Peyer's patch (tissue), 4 donors: Measurements from ENCODE around the gene ZDHHC18. TPM values are rescaled to one million over a fixed set of nuclear protein-coding genes. Genes with fewer than 3 reads are reported as not detected.
A peak's percentile ranks its signal among the peaks of the same experiment; 100 is the strongest.

ENCODE experiments used
- DNase-seq, 3 donors: peaks; one replicate each; pipeline ENCODE4 v3.0.0-alpha.2; 2017 to 2019
- H3K27ac ChIP-seq, 4 donors: fragments of 200-600 bp; sonication (generic); one replicate each; pipeline ENCODE4 v1.5.1; 2016 to 2019
- H3K27me3 ChIP-seq, 2 donors: fragments of 200-600 bp; sonication (generic); one replicate each; pipeline ENCODE4 v1.5.1; 2019
- H3K36me3 ChIP-seq, 3 donors: fragments of 200-600 bp; sonication (generic); one replicate each; pipeline ENCODE4 v1.5.1; 2016 to 2019
- H3K4me1 ChIP-seq, 4 donors: fragments of 200-600 bp; sonication (generic); one replicate each; pipeline ENCODE4 v1.5.1; 2016 to 2019
- H3K4me3 ChIP-seq, 4 donors: fragments of 200-600 bp; sonication (generic); 1 replicate in 3 of 4; 2 replicates in 1 of 4; pipeline ENCODE4 v1.5.1; 2016 to 2019; ENCODE audit warnings: mild to moderate bottlenecking in 1 of 4
- H3K9me3 ChIP-seq, 4 donors: fragments of 200-600 bp; sonication (generic); one replicate each; pipeline ENCODE4 v1.5.1; 2016 to 2019; ENCODE audit warnings: mild to moderate bottlenecking in 1 of 4
- CTCF ChIP-seq, 6 experiments: fragments of 450-650 bp in 4 of 6; fragments of 200-600 bp in 2 of 6; sonication (generic) in 1 of 6; IDR thresholded peaks; one replicate each; pipeline ENCODE4 v1.5.1; 2017 to 2019; ENCODE audit warnings: antibody characterized with exemption in 6 of 6, mild to moderate bottlenecking in 3 of 6, moderate library complexity in 1 of 6
- POLR2A ChIP-seq, 2 donors: fragments of 450-650 bp; IDR thresholded peaks; one replicate each; pipeline ENCODE4 v1.5.1; 2017; ENCODE audit warnings: antibody characterized with exemption in 2 of 2, mild to moderate bottlenecking in 2 of 2, moderate library complexity in 2 of 2
- small RNA-seq, 2 donors: library from RNA; depleted of rRNA; stranded (forward); fragments of <200 nt; gene quantifications; one replicate each; pipeline ENCODE3, GENCODE V24; 2016
- total RNA-seq, 4 donors: library from RNA; depleted of rRNA; stranded (reverse); fragments of >200 nt; gene quantifications; one replicate each; pipeline ENCODE4 v1.1.0, GENCODE V29; 2016

The ZDHHC18 gene
- total RNA-seq, 4 donors from 2014 or later = 12.4 to 40.3 (median 29.0) TPM

GRCh38 chr1:26900815-26901511 lies 74.5 kb downstream of the ZDHHC18 start:
- TF ChIP-seq CTCF (IDR thresholded peaks at IDR 0.05) (no peak), POLR2A (IDR thresholded peaks at IDR 0.05) (no peak)
- Histone ChIP-seq H3K36me3 (peaks cover 0 to 28% (median 0%) of the 10 kb centered on the region in 3 donors), H3K4me3 (peak overlapping the region; percentile 82 to 100 (median 88)), H3K27me3 (no peaks in the 10 kb centered on the region), H3K9me3 (no peaks in the 10 kb centered on the region), H3K4me1 (peaks cover 0 to 18% (median 4%) of the 10 kb centered on the region in 4 donors), H3K27ac (peak overlapping the region; percentile 80 to 86 (median 85))
- no peak for DNase-seq

Small RNA genes lying within 50 kb of the gene (small RNA-seq; reads per million reads assigned to genes)
- 0 reads per million in 2 donors for gene RN7SL165P

Other genes with a start within 250 kb of the ZDHHC18 start
- gene ARID1A, start 130.7 kb upstream of the ZDHHC18 start, total RNA-seq = 10 to 100 TPM; 49.4 to 90.8 (median 66.8) TPM
- 10 to 100 TPM in 3 of 4 donors, 1 to 10 TPM in 1; 9.9 to 24.5 (median 18.1) TPM for gene PIGV, start 38.7 kb upstream of the ZDHHC18 start, total RNA-seq
- gene SFN, start 36.5 kb downstream of the ZDHHC18 start, total RNA-seq = 10 to 100 TPM; 19.8 to 66.6 (median 44.6) TPM
- gene GPN2, start 63.6 kb downstream of the ZDHHC18 start, total RNA-seq = 10 to 100 TPM; 13.5 to 19.6 (median 17.3) TPM
- gene GPATCH3, start 73.8 kb downstream of the ZDHHC18 start, total RNA-seq = 10 to 100 TPM in 3 of 4 donors, 1 to 10 TPM in 1; 8.4 to 28.5 (median 14.2) TPM
- gene NR0B2, start 87.3 kb downstream of the ZDHHC18 start, total RNA-seq = 10 to 100 TPM in 3 of 4 donors, not detected in 1; 16.2 to 46.4 (median 30.7) TPM
- gene NUDC, start 95.1 kb downstream of the ZDHHC18 start, total RNA-seq = 10 to 100 TPM; 27.8 to 53.6 (median 31.7) TPM
- 10 to 100 TPM; 13.2 to 40.1 (median 31.8) TPM for gene KDF1, start 133.8 kb downstream of the ZDHHC18 start, total RNA-seq
- 10 to 100 TPM in 1 of 4 donors, 1 to 10 TPM in 2, not detected in 1; 1.9 to 12.2 (median 3.2) TPM for gene TRNP1, start 167.0 kb downstream of the ZDHHC18 start, total RNA-seq
- gene TENT5B, start 186.2 kb downstream of the ZDHHC18 start, total RNA-seq = 1 to 10 TPM in 1 of 4 donors, under 1 TPM in 2, not detected in 1; 0.70 to 5.1 (median 0.80) TPM